GM12873 (cell line): Measurements from ENCODE around the gene ESRRG.

ENCODE experiments used
- TF ChIP-seq, protein P1 (sequence below): IDR thresholded peaks from 2 replicates; pipeline ENCODE4 v1.5.1; 2012; ENCODE audit warnings: low read depth, mild to moderate bottlenecking, moderate library complexity, low read length, control low read depth; ENCODE audit not compliant: insufficient read depth; ENCODE audit errors: missing control alignments

The ESRRG gene

DNA sequence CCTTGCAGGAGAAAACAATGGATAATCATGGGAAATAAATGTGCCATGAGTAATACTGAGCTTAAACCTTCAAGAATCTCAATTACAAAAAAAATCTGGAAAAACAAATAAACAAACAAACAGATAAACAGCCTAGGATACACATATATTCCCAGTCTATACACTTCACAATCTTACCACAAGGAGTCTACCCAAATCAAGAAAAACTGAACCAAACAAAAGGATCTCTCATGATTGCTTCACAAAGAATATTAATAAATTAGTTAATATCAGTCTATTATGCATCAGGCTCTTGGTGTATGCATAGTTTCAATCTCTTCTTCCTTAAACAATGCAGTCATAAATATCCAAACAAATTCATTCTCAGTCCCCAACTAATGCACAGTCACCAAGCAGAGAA is 3.2 kb upstream of the ESRRG start:
- TF ChIP-seq, protein P1, sequence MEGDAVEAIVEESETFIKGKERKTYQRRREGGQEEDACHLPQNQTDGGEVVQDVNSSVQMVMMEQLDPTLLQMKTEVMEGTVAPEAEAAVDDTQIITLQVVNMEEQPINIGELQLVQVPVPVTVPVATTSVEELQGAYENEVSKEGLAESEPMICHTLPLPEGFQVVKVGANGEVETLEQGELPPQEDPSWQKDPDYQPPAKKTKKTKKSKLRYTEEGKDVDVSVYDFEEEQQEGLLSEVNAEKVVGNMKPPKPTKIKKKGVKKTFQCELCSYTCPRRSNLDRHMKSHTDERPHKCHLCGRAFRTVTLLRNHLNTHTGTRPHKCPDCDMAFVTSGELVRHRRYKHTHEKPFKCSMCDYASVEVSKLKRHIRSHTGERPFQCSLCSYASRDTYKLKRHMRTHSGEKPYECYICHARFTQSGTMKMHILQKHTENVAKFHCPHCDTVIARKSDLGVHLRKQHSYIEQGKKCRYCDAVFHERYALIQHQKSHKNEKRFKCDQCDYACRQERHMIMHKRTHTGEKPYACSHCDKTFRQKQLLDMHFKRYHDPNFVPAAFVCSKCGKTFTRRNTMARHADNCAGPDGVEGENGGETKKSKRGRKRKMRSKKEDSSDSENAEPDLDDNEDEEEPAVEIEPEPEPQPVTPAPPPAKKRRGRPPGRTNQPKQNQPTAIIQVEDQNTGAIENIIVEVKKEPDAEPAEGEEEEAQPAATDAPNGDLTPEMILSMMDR: no peak

DNA sequence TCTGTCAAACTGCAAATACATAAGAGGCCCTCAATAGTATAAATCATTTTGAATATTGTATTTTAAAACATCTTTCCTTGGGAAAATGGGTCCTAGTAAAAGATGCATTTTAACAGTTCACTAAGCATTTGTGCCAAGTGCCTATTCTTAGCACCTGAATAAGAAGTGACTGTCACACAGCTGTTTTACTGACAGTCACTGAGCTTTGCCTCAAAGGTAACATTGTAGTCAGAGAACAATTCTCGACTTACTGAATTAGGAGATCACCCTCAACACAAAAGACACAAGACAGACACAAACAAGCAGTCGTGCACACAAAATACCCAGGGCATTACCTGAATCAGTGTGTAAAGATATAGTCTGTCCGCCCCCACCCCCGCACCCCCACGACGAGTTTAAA is 408 bp downstream of the ESRRG start:
- TF ChIP-seq, protein P1: no peak

DNA sequence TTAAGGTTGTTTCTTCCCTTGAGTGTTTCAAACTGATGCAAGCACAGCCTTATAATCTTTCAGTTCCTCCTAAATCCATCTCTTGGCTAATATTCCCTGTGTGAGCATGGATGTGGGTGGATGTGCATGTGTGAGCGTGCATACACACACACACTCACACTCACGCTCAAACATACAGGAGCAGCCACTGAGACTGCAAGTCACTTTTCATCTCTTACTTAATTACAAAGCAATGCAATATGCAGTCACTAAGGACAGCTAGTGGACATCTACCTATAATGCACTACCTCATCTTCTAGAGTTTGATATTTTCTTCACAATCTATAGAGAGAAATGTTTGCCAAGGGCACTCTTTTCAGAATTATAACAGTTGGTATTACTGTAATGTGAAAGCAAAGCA is 1.4 kb downstream of the ESRRG start:
- TF ChIP-seq, protein P1: no peak

DNA sequence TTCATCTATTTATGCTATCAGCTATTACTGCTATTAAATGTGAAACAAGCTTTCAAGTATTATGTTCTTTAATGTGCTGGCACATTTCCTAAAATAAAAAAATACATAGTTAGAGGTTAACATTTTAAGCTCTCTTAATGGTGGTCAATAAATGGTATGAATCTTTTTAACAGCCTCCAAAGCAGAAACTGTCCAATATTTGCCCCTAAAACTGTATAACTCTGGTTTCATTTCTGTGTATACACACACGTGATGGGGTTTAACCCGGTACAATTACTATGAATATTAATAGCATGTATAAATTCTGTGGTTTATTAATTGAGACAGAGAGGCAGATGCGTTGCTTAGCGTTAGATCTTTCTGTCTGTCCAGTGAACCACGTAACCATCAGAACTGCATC is 2.2 kb downstream of the ESRRG start:
- TF ChIP-seq, protein P1: no peak

DNA sequence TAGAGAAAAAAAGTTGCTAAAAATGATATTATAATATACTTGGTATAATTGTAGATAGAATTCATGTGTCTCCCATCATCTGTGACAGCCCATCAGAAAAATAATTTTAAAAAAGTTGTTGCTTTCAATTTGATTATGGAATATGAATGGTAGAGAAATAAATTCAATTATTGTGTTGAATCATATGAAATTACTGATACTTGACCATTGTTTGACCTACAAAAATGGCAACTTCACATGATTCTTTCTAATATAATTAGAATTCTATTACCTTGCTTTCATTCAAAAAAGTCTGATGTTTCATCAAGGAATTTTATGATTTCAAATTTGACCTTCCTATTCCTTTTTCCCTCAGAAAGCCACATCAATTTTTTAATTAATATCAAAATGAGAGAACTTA is 11.5 kb downstream of the ESRRG start:
- TF ChIP-seq, protein P1: no peak

DNA sequence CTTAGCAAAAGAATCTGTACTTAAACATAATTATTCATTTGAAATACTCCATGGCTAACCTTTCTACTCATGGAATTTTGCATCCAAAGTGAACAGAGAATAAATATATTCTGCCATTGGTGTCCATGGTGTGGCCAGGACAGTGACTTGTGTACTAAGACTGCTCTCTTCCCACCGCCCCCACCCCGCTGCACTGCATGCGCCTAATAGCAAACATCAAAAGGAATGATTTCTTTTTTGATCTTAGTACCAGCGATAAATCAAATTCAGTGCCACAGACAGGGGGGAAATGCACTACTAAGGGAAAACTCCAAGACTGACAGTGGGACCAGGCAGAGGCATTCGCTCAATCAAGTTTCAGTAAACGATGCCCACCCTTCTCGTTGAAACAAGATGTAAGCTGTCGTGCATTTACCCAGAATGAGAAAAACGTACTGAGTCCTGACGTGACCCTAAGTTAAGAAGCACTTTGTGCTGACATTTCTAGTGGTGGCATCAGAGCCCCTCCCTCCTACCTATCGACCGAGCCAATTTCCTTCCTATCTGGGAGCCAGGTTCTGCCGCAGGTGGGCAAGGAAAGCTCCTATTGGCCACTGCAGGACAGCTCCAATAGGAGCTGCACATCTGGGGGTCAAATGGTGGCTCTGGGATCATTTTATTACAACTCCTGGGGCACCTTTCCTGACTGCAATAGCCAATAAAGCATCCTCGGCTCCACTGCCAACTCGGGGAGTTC is 12.5 kb downstream of the ESRRG start:
- TF ChIP-seq, protein P1: no peak

DNA sequence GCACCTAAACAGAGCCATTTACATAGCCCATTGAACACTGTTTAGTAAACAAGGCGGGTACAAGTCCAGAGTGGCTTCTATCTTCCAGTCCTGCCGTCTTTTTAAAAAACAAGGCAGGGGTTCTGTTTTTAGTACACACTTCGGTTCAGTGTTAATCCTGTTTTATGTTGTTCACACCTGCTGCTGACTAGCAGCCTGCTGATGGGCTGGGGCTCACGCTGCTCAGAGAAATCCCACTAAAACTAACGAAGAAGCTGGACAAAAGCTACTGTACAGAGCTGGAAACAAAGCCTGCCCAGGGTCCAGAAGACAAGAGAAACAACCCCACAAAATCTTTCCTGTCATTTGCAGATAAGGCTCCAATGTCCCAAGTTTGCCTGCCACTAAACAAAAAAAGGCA is 13.2 kb downstream of the ESRRG start:
- TF ChIP-seq, protein P1: no peak
